ENCODE data around the gene CPAMD8. TPM values are rescaled to one million over a fixed set of nuclear protein-coding genes. Genes with fewer than 3 reads are reported as not detected.

CPAMD8 gene
- total RNA-seq, 1 donor from 2014 or later = 16.3 TPM

DNA sequence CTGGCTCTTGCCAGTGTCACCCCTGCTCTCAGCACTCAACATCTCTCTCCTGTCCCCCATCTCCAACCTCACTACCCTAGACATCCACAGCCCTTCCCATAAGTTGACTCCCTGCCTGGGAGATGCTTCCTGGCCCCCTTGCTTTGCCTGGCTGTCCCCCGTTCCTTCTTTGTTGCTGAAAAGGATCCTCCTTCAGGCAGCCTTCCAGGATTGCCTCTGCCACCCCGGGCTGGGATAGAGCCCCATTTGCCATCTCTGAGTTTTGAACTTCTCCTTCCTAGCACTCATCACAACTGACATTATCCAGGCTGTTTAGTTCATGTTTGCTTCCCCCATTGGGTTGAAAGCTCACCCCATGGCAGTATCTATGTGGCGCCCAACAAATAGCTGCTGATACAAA is 20.0 kb downstream of the CPAMD8 start:
- TF ChIP-seq CTCF (IDR thresholded peaks at IDR 0.05) (no peak), EZH2 (IDR thresholded peaks at IDR 0.05) (no peak), EZH2phosphoT487 (IDR thresholded peaks at IDR 0.05) (no peak)
- Mint-ChIP-seq H3K27ac (no peak overlapping the region), H3K9me3 (no peaks in the 10 kb centered on the region), H3K4me3 (no peak overlapping the region), H3K36me3 (no peaks in the 10 kb centered on the region), H3K27me3 (ENCODE audit: insufficient read depth, low read depth) (peaks cover 7% of the 10 kb centered on the region), H3K4me1 (peaks cover 3% of the 10 kb centered on the region)
- Histone ChIP-seq H3K79me2 (ENCODE audit: low read depth) (no peaks in the 10 kb centered on the region), H3F3A (ENCODE audit: low read depth) (no peaks in the 10 kb centered on the region), H3K4me3 (no peak overlapping the region), H3K9ac (no peak overlapping the region), H2AFZ (replicated peaks) (no peak overlapping the region), H3K36me3 (no peaks in the 10 kb centered on the region), H3K27me3 (no peaks in the 10 kb centered on the region), H3K27ac (no peak overlapping the region), H3K4me1 (no peaks in the 10 kb centered on the region), H4K20me1 (ENCODE audit: low read depth) (no peaks in the 10 kb centered on the region), H3K4me2 (no peak overlapping the region), H3K9me3 (ENCODE audit: low read depth) (no peaks in the 10 kb centered on the region)
- DNase-seq (ENCODE audit: low spot score) = no peak

- no peak for DNase-seq (ENCODE audit: low spot score)
- H3K9me3 Mint-ChIP-seq = no peaks in the 10 kb centered on the region
- H4K20me1 ChIP-seq (ENCODE audit: low read depth) = no peaks in the 10 kb centered on the region
Observed at GRCh38 chr19:17005000-17005399, 21.6 kb downstream of the CPAMD8 start.

DNA sequence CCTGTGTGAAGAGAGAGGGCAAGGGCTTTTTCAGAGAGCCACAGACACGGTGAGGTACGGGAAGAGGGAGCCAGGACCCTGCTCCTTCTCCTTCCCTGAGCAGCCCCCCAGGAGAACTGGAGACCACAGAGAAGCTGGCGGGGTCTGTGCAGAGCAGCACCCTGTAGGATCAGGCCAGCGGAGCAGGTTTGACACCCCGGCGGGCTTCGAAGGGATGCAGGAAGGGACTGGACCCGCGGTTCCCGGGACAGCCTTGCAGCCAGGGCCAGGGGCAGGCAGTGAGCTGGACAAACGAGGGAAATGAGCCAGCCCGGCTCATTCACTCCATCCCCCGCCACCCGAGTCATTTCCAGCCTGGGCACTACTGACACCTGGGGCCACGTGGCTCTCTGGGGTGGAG is 22.2 kb downstream of the CPAMD8 start:
- H3K4me1 ChIP-seq = no peaks in the 10 kb centered on the region
- H3K9me3 ChIP-seq (ENCODE audit: low read depth) = no peaks in the 10 kb centered on the region
- no peaks in the 10 kb centered on the region for H3F3A ChIP-seq (ENCODE audit: low read depth)
- Mint-ChIP-seq H3K4me3 (no peak overlapping the region), H3K27ac (no peak overlapping the region), H3K27me3 (ENCODE audit: insufficient read depth, low read depth) (peaks cover 10% of the 10 kb centered on the region), H3K9me3 (no peaks in the 10 kb centered on the region), H3K4me1 (no peaks in the 10 kb centered on the region), H3K36me3 (no peaks in the 10 kb centered on the region)
- no peak overlapping the region for H3K4me2 ChIP-seq
- no peak for DNase-seq (ENCODE audit: low spot score)
- H4K20me1 ChIP-seq (ENCODE audit: low read depth) = no peaks in the 10 kb centered on the region
- H3K4me3 ChIP-seq = no peak overlapping the region
- H3K27me3 ChIP-seq = no peaks in the 10 kb centered on the region
- H2AFZ ChIP-seq (replicated peaks) = no peak overlapping the region
- H3K9ac ChIP-seq = no peak overlapping the region
- TF ChIP-seq CTCF (IDR thresholded peaks at IDR 0.05) = no peak
- no peak for TF ChIP-seq EZH2phosphoT487 (IDR thresholded peaks at IDR 0.05)
- TF ChIP-seq EZH2 (IDR thresholded peaks at IDR 0.05) = no peak
- no peak overlapping the region for H3K27ac ChIP-seq
- no peaks in the 10 kb centered on the region for H3K36me3 ChIP-seq
- no peaks in the 10 kb centered on the region for H3K79me2 ChIP-seq (ENCODE audit: low read depth)

More at GRCh38 chr19:17005000-17005399, 21.6 kb downstream of the CPAMD8 start:
- H3K4me3 Mint-ChIP-seq = no peak overlapping the region
- no peaks in the 10 kb centered on the region for H3K27me3 ChIP-seq
- H3K9ac ChIP-seq = no peak overlapping the region
- no peak overlapping the region for H2AFZ ChIP-seq (replicated peaks)
- no peaks in the 10 kb centered on the region for H3K36me3 Mint-ChIP-seq
- no peaks in the 10 kb centered on the region for H3K9me3 ChIP-seq (ENCODE audit: low read depth)
- H3K4me2 ChIP-seq = no peak overlapping the region
- H3K27ac Mint-ChIP-seq = peak overlapping the region; percentile 57
- TF ChIP-seq EZH2phosphoT487 (IDR thresholded peaks at IDR 0.05) (no peak), EZH2 (IDR thresholded peaks at IDR 0.05) (no peak), CTCF (IDR thresholded peaks at IDR 0.05) (peak; percentile 26)
- H3K4me3 ChIP-seq = no peak overlapping the region
- no peaks in the 10 kb centered on the region for H3K79me2 ChIP-seq (ENCODE audit: low read depth)
- H3F3A ChIP-seq (ENCODE audit: low read depth) = no peaks in the 10 kb centered on the region
- H3K27ac ChIP-seq = no peak overlapping the region
- H3K4me1 ChIP-seq = no peaks in the 10 kb centered on the region
- no peaks in the 10 kb centered on the region for H3K36me3 ChIP-seq
- peaks cover 10% of the 10 kb centered on the region for H3K27me3 Mint-ChIP-seq (ENCODE audit: insufficient read depth, low read depth)
- H3K4me1 Mint-ChIP-seq = no peaks in the 10 kb centered on the region
